ENCODE data around the gene HPSE2. TPM values are rescaled to one million over a fixed set of nuclear protein-coding genes. Genes with fewer than 3 reads are reported as not detected.

The HPSE2 gene
- total and polyA plus RNA-seq, 4 donors: 0.05 TPM; not detected in 3

DNA sequence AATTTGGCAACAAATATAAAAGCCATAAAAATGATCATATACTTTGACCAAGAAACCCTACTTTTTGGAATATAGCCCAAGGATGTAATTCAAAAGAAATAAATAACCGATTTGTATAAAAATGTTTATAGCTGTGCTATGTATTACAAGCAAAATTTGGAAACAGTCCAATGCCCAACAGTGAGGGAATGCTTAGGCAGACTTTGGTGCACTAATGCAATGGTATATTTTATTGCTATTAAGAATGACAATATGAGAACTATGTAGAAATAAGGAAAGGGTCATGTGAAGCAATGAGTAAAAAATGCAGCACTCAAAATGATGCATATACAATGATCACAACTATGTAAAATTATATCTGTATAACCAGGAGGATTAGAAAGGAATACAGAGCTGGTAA lies 515.1 kb downstream of the HPSE2 start (continued):
- TF ChIP-seq SP1 (IDR thresholded peaks at IDR 0.05) (no peak), FOXA2 (IDR thresholded peaks at IDR 0.05) (no peak)
- TF ChIP-seq, protein P1, sequence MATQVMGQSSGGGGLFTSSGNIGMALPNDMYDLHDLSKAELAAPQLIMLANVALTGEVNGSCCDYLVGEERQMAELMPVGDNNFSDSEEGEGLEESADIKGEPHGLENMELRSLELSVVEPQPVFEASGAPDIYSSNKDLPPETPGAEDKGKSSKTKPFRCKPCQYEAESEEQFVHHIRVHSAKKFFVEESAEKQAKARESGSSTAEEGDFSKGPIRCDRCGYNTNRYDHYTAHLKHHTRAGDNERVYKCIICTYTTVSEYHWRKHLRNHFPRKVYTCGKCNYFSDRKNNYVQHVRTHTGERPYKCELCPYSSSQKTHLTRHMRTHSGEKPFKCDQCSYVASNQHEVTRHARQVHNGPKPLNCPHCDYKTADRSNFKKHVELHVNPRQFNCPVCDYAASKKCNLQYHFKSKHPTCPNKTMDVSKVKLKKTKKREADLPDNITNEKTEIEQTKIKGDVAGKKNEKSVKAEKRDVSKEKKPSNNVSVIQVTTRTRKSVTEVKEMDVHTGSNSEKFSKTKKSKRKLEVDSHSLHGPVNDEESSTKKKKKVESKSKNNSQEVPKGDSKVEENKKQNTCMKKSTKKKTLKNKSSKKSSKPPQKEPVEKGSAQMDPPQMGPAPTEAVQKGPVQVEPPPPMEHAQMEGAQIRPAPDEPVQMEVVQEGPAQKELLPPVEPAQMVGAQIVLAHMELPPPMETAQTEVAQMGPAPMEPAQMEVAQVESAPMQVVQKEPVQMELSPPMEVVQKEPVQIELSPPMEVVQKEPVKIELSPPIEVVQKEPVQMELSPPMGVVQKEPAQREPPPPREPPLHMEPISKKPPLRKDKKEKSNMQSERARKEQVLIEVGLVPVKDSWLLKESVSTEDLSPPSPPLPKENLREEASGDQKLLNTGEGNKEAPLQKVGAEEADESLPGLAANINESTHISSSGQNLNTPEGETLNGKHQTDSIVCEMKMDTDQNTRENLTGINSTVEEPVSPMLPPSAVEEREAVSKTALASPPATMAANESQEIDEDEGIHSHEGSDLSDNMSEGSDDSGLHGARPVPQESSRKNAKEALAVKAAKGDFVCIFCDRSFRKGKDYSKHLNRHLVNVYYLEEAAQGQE (IDR thresholded peaks at IDR 0.05): no peak
- TF ChIP-seq, protein P2, sequence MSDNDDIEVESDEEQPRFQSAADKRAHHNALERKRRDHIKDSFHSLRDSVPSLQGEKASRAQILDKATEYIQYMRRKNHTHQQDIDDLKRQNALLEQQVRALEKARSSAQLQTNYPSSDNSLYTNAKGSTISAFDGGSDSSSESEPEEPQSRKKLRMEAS (IDR thresholded peaks at IDR 0.05): no peak

DNA sequence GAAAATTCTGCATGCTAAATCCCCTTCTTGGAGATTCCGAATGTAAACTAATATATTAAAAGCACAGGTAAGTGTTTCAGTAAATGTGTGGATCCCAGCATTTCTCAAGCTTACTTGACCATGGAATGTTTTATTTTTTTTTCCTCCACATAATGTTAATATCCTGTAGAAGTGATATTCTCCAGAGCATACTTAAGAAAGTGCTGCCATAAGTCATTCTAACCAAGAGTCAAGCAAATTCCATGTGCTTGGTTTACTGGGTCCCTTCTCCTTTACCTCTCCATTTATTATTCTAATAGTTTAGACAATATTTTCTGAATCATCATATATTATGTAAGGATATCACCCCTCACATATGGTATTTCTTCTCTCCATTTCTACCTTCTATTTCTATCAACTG lies 522.1 kb downstream of the HPSE2 start:
- Histone ChIP-seq H3K9me3 (ENCODE audit: control insufficient read depth in 4 of 4, low read length in 3 of 4) (no peaks in the 10 kb centered on the region), H3K4me1 (ENCODE audit: control insufficient read depth in 4 of 4, insufficient read depth in 4 of 4, low read length in 3 of 4) (no peaks in the 10 kb centered on the region), H3K9ac (ENCODE audit: low read depth in 1 of 2, low read length in 2 of 2) (no peak overlapping the region), H3K36me3 (ENCODE audit: control insufficient read depth in 4 of 4, insufficient read depth in 3 of 4, low read depth in 1 of 4, low read length in 3 of 4) (no peaks in the 10 kb centered on the region), H3K27ac (ENCODE audit: low read depth in 1 of 2, low read length in 2 of 2) (no peak overlapping the region), H3K4me3 (ENCODE audit: low read depth in 1 of 3, low read length in 3 of 3) (no peak overlapping the region), H3K27me3 (ENCODE audit: control insufficient read depth in 4 of 4, insufficient read depth in 4 of 4, low read length in 3 of 4) (no peaks in the 10 kb centered on the region)
- no peak for DNase-seq (ENCODE audit: low spot score)
- 77% methylated on average over 1 of the region's 1 CpG for WGBS
- TF ChIP-seq, protein P3, sequence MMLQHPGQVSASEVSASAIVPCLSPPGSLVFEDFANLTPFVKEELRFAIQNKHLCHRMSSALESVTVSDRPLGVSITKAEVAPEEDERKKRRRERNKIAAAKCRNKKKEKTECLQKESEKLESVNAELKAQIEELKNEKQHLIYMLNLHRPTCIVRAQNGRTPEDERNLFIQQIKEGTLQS (IDR thresholded peaks at IDR 0.05): no peak
- TF ChIP-seq, protein P1 (IDR thresholded peaks at IDR 0.05): no peak
- no peak for TF ChIP-seq JUND (IDR thresholded peaks at IDR 0.05)
- no peak for TF ChIP-seq NR2F2 (IDR thresholded peaks at IDR 0.05)
- TF ChIP-seq, protein P4, sequence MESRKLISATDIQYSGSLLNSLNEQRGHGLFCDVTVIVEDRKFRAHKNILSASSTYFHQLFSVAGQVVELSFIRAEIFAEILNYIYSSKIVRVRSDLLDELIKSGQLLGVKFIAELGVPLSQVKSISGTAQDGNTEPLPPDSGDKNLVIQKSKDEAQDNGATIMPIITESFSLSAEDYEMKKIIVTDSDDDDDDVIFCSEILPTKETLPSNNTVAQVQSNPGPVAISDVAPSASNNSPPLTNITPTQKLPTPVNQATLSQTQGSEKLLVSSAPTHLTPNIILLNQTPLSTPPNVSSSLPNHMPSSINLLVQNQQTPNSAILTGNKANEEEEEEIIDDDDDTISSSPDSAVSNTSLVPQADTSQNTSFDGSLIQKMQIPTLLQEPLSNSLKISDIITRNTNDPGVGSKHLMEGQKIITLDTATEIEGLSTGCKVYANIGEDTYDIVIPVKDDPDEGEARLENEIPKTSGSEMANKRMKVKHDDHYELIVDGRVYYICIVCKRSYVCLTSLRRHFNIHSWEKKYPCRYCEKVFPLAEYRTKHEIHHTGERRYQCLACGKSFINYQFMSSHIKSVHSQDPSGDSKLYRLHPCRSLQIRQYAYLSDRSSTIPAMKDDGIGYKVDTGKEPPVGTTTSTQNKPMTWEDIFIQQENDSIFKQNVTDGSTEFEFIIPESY (IDR thresholded peaks at IDR 0.05): no peak
- no peak for TF ChIP-seq GABPA (IDR thresholded peaks at IDR 0.05 in 1 of 2, conservative IDR thresholded peaks at IDR 0.05 in 1 of 2)

DNA sequence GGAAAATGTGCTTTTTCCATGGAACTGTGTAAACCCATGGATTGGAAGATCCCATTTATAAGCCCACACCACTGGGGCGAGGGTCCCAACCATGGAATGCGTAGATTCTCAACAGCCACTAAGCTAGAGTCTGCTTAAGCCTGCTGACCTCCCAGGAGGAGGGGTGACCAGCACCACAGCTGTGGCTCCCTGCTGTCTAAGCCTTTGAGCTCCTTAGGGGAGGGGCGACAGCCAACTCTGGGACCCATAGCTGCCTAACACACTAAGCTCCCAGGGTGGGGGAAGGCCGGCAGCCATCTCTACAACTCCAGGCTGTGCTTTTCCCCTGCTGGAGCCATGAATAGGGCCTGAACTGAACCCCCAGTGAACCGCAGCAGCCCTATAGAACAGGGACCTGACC lies 539.1 kb downstream of the HPSE2 start:
- Histone ChIP-seq H3K27me3 (ENCODE audit: control insufficient read depth in 4 of 4, insufficient read depth in 4 of 4, low read length in 3 of 4) (no peaks in the 10 kb centered on the region), H3K9me3 (ENCODE audit: control insufficient read depth in 4 of 4, low read length in 3 of 4) (no peaks in the 10 kb centered on the region), H3K4me1 (ENCODE audit: control insufficient read depth in 4 of 4, insufficient read depth in 4 of 4, low read length in 3 of 4) (no peaks in the 10 kb centered on the region), H3K9ac (ENCODE audit: low read depth in 1 of 2, low read length in 2 of 2) (no peak overlapping the region), H3K27ac (ENCODE audit: low read depth in 1 of 2, low read length in 2 of 2) (no peak overlapping the region), H3K4me3 (ENCODE audit: low read depth in 1 of 3, low read length in 3 of 3) (no peak overlapping the region), H3K36me3 (ENCODE audit: control insufficient read depth in 4 of 4, insufficient read depth in 3 of 4, low read depth in 1 of 4, low read length in 3 of 4) (no peaks in the 10 kb centered on the region)
- TF ChIP-seq, protein P3 (IDR thresholded peaks at IDR 0.05): no peak
- TF ChIP-seq EGR1 (IDR thresholded peaks at IDR 0.05; ENCODE audit: low read depth in 2 of 2) (no peak), RAD21 (IDR thresholded peaks at IDR 0.05) (no peak)
- WGBS: 74% methylated on average over 5 of the region's 5 CpGs
- no peak for DNase-seq (ENCODE audit: low spot score)
